Embryonic facial prominence (tissue), 1 donor: Measurements from ENCODE around the gene TBRG4.
"Not testable (repeated sequence)": the region's sequence is repeated elsewhere in the genome, so short reads cannot be mapped to it uniquely, and the experiment has no call there.

Experiments used
- DNase-seq: peaks from one replicate; pipeline ENCODE4 v3.0.0-alpha.2; 2016; ENCODE audit errors: extremely low spot score

TBRG4 gene

GRCh38 chr7:45117582-45117981 lies 6.1 kb upstream of the TBRG4 start:
- DNase-seq = no peak

GRCh38 chr7:45116048-45116447 lies 4.6 kb upstream of the TBRG4 start:
- DNase-seq = no peak

- no peak for DNase-seq
These were observed 3.4 kb upstream of the TBRG4 start for GRCh38 chr7:45114926-45115325.

- DNase-seq = not testable (repeated sequence)
These were observed 2.8 kb upstream of the TBRG4 start for GRCh38 chr7:45114257-45114656.

GRCh38 chr7:45112648-45113047 lies 1.2 kb upstream of the TBRG4 start:
- DNase-seq = no peak

GRCh38 chr7:45108863-45109262 lies 2.6 kb downstream of the TBRG4 start:
- DNase-seq = no peak

- no peak for DNase-seq
These were observed 4.1 kb downstream of the TBRG4 start for GRCh38 chr7:45107356-45107755.

- DNase-seq = no peak
These were observed 4.7 kb downstream of the TBRG4 start for GRCh38 chr7:45106820-45107219.

GRCh38 chr7:45105588-45106188 lies 5.8 kb downstream of the TBRG4 start:
- no peak for DNase-seq

- no peak for DNase-seq
These were observed 6.5 kb downstream of the TBRG4 start for GRCh38 chr7:45104844-45105587.

- DNase-seq = no peak
These were observed 7.3 kb downstream of the TBRG4 start for GRCh38 chr7:45103958-45104843.

GRCh38 chr7:45102785-45103712 lies 8.4 kb downstream of the TBRG4 start:
- DNase-seq = no peak

GRCh38 chr7:45101748-45102147 lies 9.7 kb downstream of the TBRG4 start:
- DNase-seq = no peak

- no peak for DNase-seq
These were observed 10.6 kb downstream of the TBRG4 start for GRCh38 chr7:45100761-45101480.

GRCh38 chr7:45099891-45100760 lies 11.4 kb downstream of the TBRG4 start:
- no peak for DNase-seq

- DNase-seq = no peak
These were observed 12.3 kb downstream of the TBRG4 start for GRCh38 chr7:45098983-45099839.

GRCh38 chr7:45092931-45093235 lies 18.6 kb downstream of the TBRG4 start:
- no peak for DNase-seq

- DNase-seq = no peak
These were observed 19.2 kb downstream of the TBRG4 start for GRCh38 chr7:45092100-45092930.
